ENCODE measurements around the gene KLF6. TPM values are rescaled to one million over a fixed set of nuclear protein-coding genes. Genes with fewer than 3 reads are reported as not detected.

KLF6 gene
- polyA plus RNA-seq, 1 donor from 2014 or later, result 10.4 TPM

DNA sequence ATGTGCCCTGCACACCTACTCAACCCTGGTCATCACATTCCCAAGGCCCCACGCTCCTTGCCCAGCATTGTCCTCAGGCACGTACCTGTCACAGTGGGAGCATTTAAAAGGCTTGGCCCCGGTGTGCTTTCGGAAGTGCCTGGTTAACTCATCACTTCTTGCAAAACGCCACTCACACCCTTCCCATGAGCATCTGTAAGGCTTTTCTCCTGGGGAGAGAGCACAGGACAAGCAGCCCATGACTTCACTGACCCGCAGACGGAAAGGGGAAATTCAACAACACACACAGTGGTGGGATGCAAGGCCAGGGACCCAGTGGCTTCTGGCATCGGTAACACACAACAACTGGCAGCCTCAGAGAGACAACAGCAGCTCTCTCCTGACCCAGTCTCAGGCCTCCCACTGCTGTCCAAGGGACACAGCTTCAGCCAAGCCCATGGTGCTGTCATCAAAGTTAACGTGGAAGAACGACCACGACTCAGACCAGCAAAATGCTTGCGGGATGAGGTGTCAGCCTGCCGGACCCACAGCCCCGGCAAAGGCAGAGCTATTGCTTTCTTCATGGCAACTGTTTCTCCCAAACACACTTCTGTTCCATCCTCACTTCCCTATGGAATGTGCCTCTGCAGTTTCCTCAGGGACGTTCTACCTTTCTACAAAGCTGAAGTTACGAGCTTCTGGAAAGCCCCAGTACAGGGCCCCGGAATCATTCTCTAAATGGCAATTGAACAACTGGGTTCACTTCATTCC, 4.8 kb downstream of the KLF6 start:
- H3K4me2 ChIP-seq (ENCODE audit: low read length), result no peak overlapping the region
- H3K4me3 ChIP-seq (ENCODE audit: low read length), result peak overlapping the region; percentile 95
- peaks cover 3% of the 10 kb centered on the region for H3F3A ChIP-seq (ENCODE audit: insufficient read depth, low read length, poor library complexity, severe bottlenecking)
- H3K9me2 ChIP-seq (ENCODE audit: insufficient read depth, low read length), result no peaks in the 10 kb centered on the region
- H3K9me3 ChIP-seq (ENCODE audit: low read length), result no peaks in the 10 kb centered on the region
- no peaks in the 10 kb centered on the region for H3K27me3 ChIP-seq (ENCODE audit: insufficient read depth, low read depth, low read length)
- H3K27ac ChIP-seq (ENCODE audit: low read length), result no peak overlapping the region
- peaks cover 19% of the 10 kb centered on the region for H3K36me3 ChIP-seq (ENCODE audit: insufficient read depth, low read length)
- no peak overlapping the region for H2AFZ ChIP-seq (ENCODE audit: low read depth, low read length)
- TF ChIP-seq, protein P1, sequence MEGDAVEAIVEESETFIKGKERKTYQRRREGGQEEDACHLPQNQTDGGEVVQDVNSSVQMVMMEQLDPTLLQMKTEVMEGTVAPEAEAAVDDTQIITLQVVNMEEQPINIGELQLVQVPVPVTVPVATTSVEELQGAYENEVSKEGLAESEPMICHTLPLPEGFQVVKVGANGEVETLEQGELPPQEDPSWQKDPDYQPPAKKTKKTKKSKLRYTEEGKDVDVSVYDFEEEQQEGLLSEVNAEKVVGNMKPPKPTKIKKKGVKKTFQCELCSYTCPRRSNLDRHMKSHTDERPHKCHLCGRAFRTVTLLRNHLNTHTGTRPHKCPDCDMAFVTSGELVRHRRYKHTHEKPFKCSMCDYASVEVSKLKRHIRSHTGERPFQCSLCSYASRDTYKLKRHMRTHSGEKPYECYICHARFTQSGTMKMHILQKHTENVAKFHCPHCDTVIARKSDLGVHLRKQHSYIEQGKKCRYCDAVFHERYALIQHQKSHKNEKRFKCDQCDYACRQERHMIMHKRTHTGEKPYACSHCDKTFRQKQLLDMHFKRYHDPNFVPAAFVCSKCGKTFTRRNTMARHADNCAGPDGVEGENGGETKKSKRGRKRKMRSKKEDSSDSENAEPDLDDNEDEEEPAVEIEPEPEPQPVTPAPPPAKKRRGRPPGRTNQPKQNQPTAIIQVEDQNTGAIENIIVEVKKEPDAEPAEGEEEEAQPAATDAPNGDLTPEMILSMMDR (IDR thresholded peaks at IDR 0.05; ENCODE audit: poor library complexity, severe bottlenecking), result no peak
- TF ChIP-seq RAD21 (conservative IDR thresholded peaks at IDR 0.05) (no peak), SMC3 (conservative IDR thresholded peaks at IDR 0.05; ENCODE audit: poor library complexity) (no peak), MXI1 (conservative IDR thresholded peaks at IDR 0.05; ENCODE audit: poor library complexity, severe bottlenecking) (no peak), POLR2AphosphoS5 (IDR thresholded peaks at IDR 0.05) (no peak), EZH2 (IDR thresholded peaks at IDR 0.05; ENCODE audit: borderline replicate concordance, insufficient read depth, low read length, poor library complexity, severe bottlenecking) (no peak), EP300 (conservative IDR thresholded peaks at IDR 0.05; ENCODE audit: poor library complexity, severe bottlenecking) (no peak), TAF1 (IDR thresholded peaks at IDR 0.05; ENCODE audit: low read depth) (no peak)
- TF ChIP-seq, protein P2, sequence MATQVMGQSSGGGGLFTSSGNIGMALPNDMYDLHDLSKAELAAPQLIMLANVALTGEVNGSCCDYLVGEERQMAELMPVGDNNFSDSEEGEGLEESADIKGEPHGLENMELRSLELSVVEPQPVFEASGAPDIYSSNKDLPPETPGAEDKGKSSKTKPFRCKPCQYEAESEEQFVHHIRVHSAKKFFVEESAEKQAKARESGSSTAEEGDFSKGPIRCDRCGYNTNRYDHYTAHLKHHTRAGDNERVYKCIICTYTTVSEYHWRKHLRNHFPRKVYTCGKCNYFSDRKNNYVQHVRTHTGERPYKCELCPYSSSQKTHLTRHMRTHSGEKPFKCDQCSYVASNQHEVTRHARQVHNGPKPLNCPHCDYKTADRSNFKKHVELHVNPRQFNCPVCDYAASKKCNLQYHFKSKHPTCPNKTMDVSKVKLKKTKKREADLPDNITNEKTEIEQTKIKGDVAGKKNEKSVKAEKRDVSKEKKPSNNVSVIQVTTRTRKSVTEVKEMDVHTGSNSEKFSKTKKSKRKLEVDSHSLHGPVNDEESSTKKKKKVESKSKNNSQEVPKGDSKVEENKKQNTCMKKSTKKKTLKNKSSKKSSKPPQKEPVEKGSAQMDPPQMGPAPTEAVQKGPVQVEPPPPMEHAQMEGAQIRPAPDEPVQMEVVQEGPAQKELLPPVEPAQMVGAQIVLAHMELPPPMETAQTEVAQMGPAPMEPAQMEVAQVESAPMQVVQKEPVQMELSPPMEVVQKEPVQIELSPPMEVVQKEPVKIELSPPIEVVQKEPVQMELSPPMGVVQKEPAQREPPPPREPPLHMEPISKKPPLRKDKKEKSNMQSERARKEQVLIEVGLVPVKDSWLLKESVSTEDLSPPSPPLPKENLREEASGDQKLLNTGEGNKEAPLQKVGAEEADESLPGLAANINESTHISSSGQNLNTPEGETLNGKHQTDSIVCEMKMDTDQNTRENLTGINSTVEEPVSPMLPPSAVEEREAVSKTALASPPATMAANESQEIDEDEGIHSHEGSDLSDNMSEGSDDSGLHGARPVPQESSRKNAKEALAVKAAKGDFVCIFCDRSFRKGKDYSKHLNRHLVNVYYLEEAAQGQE (IDR thresholded peaks at IDR 0.05; ENCODE audit: borderline replicate concordance), result no peak
- H3K79me2 ChIP-seq (replicated peaks; ENCODE audit: insufficient read depth, low read length), result peaks cover 55% of the 10 kb centered on the region
- H4K20me1 ChIP-seq (ENCODE audit: insufficient read depth), result no peaks in the 10 kb centered on the region
- no peak overlapping the region for H3K9ac ChIP-seq (ENCODE audit: low read length)

DNA sequence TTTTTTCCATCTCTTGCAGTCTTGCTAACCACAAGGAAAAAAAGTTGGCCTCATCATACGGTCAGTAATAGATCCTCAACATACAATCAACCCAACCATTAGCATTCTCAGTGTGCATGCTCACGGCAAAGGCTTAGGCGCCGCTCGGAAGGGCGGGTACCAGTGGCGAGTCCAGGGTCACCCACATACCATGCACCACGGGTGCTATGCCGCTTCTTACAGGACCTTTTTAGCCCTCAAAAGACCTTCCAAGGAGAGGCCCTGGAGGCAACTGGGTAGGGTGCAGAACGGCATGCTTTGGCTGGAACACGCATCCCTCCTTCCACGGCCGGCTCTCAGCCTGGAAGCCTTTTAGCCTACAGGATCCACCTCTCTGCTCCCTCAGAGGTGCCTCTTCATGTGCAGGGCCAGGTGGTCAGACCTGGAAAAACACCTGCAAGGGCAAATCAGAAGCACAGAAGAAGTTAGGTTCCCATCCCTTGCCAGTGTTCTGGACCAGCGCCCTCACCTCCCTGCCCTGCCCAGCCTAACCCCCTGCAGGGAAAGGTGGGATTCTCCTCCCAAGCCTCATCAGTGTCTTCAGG, 5.8 kb downstream of the KLF6 start:
- Histone ChIP-seq H3K4me3 (ENCODE audit: low read length) (peak overlapping the region; percentile 95), H3K9me3 (ENCODE audit: low read length) (no peaks in the 10 kb centered on the region), H3K9me2 (ENCODE audit: insufficient read depth, low read length) (no peaks in the 10 kb centered on the region), H3K27me3 (ENCODE audit: insufficient read depth, low read depth, low read length) (no peaks in the 10 kb centered on the region), H3K27ac (ENCODE audit: low read length) (no peak overlapping the region), H3K79me2 (replicated peaks; ENCODE audit: insufficient read depth, low read length) (peaks cover 49% of the 10 kb centered on the region), H3F3A (ENCODE audit: insufficient read depth, low read length, poor library complexity, severe bottlenecking) (peaks cover 2% of the 10 kb centered on the region), H3K4me2 (ENCODE audit: low read length) (no peak overlapping the region), H3K9ac (ENCODE audit: low read length) (no peak overlapping the region), H4K20me1 (ENCODE audit: insufficient read depth) (no peaks in the 10 kb centered on the region), H2AFZ (ENCODE audit: low read depth, low read length) (no peak overlapping the region), H3K36me3 (ENCODE audit: insufficient read depth, low read length) (peaks cover 19% of the 10 kb centered on the region)
- TF ChIP-seq RAD21 (conservative IDR thresholded peaks at IDR 0.05), result no peak
- TF ChIP-seq TAF1 (IDR thresholded peaks at IDR 0.05; ENCODE audit: low read depth), result no peak
- no peak for TF ChIP-seq EP300 (conservative IDR thresholded peaks at IDR 0.05; ENCODE audit: poor library complexity, severe bottlenecking)
- TF ChIP-seq POLR2AphosphoS5 (IDR thresholded peaks at IDR 0.05), result no peak
- TF ChIP-seq, protein P2 (IDR thresholded peaks at IDR 0.05; ENCODE audit: borderline replicate concordance), result no peak

All from neural cell (in vitro differentiated cells).